ENCODE data around the gene CCDC9B.

CCDC9B gene

DNA sequence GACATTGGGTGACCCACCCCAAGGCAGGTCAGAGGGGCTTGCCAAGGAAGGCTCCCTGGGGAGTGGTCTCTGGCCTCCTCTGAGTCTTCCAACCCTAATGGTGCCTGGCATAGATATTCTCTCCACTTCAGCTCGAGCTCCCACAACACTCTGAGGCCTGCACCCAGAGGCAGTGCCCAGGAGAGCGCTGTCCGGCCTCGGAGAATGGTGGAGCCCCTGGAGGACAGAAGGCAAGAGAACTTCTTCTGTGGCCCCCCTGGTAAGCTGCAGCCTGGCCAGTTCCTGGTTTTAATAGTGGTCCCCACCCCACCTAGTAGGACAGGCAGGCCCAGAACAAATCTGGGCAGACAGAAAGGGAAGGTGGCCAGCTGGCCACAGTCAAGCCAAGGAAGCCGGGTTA is 24.3 kb upstream of the CCDC9B start:
- DNase-seq = no peak

DNA sequence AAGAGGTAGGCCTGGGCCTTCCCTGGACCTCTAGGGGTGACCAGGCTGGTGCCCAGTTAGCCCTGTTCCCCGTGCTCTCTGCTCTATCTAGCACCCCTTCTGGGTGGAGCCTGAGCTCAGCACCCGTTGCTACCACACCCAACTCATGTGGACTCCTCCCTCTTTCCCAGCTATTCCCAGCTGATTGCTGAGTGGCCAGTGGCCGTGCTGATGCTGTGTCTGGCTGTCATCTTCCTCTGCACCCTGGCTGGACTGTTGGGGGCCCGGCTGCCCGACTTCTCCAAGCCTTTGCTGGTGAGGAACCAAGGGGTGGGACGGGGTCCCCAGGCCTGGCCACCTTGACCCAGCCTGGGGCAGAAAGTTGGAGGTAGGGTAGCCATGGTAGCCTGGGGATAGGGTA is 23.5 kb upstream of the CCDC9B start:
- DNase-seq = no peak

DNA sequence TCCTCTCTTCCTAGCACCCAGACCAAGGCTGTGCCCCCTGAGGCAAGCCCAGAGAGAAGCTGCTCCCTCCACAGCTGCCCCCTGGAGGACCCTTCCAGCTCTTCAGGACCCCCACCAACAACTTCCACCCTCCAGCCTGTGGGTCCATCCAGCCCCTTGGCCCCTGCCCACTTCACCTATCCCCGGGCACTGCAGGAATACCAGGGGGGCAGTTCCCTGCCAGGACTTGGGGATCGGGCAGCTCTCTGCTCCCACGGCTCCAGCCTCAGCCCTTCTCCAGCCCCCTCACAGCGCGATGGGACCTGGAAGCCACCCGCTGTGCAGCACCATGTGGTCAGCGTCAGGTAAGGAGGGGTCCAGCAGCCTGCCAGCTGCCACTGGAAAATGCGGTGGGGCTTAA is 22.9 kb upstream of the CCDC9B start:
- no peak for DNase-seq

DNA sequence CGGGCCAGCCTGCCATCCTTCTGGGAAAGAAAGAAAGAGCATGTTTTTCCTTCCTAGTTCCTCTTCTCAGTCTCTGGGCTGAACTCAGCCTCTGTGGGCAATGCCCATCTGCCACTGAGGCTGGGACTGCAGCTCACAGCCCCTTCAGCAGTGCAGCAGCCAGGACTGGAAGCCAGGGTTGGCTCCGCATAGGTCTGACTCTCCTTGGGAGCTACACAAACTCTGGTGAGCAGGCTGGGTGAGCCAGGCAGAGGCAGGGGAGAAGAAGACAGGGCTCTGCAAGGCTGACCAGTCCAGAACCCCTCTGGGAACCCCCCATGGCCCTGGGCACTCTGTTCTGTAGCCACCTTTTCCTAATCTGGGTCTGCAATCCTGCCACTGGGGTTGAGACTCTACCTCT is 20.9 kb upstream of the CCDC9B start:
- DNase-seq = no peak

DNA sequence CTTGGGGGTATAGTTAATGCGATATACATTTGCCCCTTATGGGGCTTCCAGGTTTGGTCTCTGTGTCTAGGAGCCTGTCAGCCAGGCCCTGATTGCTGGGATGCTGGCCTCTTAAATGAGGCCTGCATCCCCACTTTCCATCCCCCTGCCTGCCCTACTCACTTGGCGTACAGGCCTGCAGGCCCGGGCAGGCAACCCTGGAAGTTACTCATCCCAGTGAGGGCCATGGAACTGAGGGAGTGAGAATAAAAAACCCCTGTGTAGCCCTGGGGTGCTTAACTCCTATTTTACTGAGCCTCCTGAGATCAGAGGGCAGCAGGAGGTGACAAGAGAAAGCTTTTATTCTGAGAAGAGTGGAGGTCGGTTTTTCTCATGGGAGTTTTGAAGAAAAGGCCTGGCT is 19.3 kb upstream of the CCDC9B start:
- DNase-seq = no peak

DNA sequence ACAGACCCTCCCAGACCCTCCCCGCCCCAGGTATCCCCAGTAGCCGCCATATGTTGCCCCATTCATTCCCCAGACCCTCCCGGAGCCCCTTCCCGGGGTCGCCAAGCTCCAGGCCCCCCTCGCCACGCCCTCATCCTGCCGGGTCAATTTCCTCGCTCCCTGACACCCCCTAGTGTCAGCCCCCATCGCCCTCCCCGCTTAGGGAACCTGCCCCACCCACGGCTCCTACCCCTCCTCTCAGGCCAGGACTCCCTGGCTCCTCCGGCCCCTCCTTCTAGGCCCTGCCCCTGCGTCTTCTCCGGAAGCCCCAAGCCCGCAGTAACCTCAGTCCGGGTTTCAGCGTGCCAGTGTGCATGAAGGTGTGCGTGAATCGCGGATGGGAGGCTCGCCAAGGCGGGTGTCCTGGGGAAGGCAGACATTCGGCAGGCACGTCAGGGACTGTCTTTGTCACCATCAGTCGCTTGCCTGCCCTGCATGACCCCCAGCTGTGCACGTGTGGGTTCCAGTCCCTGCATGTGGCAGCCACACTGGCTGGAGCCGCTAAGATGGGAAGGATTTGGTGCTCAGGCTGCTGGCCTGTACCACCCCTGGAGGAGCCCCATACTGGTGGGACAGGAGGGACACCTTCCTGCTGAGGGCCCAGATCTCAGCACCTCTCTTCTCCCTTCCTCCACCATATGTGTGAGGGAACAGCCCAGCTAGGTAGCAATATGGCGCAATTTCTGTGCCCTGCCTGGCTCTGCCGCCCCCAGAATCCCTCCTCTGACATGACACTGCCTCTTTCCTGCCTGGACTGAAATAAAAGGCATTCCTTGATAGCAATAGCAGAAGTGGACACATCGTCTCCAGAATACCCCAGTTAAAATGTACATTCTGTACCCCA is 18.0 kb upstream of the CCDC9B start:
- DNase-seq = peak; percentile 15

DNA sequence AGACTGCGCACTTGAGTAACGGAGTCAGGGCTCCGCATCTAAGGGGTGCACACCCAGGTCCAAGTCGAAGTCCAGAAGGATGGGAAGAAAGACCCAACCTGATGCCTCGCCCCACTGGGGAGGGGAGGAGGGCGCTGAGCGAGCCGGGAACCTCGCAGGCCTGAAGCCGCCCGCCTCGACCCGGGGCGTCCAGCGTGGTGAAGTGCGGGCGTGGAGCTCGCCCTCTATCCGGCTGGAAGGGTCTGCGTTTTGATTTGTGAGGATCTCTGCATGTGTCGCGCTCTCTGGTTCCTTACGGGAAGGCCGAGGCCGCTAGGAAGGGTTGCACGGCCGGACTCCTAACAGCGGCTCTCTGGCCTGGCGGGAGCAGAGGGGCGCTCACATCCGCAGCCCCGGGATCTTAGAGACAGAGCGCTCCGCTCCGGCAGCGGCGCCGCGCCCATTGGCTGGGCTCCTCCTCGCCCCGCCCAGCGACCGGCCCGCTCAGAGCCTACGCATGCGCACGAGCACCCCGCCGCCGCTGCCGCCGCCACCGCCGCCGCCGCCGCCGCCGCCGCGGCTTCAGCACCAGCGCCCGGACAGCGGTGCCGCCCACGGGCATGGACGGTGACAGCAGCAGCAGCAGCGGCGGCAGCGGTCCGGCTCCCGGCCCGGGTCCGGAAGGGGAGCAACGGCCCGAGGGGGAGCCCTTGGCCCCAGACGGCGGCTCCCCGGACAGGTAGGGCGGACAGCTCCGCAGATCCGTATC is 17.2 kb upstream of the CCDC9B start, which contains the start of gene DISP2:
Gene DISP2 (plus strand): TSS at position 497 of the 748 bp plus-strand sequence. CDS start 103 bp downstream, at position 600.
- peak; percentile 92 for DNase-seq

DNA sequence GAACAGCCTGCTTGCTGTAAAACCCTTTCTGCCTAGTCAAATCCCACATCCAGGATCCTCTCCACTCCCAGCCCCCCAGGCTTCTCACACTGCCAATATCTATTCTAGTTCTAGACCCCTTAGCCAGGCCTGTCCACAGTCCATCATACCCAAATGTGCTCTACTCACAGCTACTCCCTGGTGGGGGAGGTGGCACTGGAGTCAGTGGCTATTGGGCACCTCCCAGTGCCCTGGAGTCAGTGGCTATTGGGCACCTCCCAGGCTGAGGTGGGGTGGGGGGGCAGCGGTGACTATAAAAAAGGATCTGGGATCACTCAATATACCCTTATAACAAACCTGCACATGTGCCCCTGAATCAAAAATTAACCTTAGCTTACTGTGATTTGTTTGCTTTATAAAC is 16.5 kb upstream of the CCDC9B start:
- DNase-seq = no peak

DNA sequence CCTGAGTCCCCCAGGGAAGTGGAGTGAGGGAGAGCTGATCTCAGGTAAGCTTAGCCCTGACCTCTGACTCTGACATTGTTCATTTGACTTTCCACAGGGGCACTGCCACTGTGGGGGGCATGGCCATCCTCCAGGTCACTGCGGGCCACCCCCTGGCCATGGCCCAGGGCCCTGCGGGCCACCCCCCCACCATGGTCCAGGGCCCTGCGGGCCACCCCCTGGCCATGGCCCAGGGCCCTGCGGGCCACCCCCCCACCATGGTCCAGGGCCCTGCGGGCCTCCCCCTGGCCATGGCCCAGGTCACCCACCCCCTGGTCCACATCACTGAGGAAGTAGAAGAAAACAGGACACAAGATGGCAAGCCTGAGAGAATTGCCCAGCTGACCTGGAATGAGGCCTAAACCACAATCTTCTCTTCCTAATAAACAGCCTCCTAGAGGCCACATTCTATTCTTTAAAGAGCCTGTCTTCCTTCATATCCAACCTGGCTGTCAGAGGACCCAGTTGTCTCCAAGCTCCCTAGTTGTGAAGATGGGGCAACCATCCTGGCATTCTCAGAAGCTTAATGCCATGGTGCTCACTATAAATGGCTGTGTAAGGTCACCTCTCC is 15.3 kb upstream of the CCDC9B start:
- DNase-seq = no peak

DNA sequence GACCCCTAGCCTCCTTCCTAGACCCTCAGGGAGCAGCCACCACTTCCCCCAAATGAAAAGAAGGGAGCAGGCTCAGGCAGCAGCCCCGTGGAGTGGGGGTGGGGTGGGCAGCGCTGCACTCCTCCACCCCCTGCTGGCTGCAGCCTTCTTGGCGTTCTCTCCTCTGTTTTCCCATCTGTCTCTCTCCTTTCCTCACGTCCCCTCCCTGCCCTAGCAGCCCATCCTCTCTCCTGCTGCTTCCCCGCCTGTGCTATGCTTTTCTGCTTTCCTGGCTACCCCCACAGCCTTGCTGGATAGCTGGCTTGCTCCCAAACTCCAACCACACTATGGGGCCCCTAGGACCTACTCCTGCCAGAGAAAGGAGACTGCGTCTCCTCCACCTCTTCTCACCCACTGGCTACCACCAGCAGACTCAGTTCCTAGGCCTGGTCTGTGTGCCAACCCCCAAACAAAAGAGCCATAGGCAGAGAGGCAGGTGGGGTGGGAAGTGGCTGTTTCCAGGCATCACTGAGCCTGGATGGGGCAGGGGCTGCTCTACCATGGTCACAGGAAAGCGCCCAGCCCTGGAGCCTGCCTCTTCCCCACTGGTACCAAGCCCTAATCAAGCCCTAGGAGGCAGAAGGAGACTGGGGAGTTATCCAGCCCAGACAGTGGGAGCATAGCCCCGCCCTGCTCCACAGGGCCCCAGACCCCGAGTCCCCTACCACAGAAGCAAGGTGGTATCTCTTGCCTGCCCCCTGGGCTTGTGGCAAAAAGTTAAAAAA is 13.9 kb upstream of the CCDC9B start:
- DNase-seq = no peak

DNA sequence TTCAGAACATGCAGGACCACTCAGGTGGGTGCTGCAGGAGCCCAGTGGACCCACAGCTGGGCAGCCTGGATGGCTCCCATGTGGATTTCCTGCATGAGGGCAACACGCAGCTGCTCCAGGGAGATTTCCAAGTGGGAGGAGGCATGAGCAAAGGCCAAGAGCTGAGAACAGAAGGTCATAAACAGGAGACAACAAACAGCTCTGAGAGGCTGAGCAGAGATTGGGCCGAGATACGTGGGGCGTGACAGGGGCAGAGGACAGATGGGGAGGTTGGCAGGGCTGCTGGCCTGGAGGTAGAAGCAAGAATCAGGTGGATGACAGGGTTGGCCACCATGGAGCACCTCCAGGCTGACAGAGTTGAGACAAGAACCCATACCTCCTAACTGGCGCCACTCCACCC is 13.0 kb upstream of the CCDC9B start:
- no peak for DNase-seq

DNA sequence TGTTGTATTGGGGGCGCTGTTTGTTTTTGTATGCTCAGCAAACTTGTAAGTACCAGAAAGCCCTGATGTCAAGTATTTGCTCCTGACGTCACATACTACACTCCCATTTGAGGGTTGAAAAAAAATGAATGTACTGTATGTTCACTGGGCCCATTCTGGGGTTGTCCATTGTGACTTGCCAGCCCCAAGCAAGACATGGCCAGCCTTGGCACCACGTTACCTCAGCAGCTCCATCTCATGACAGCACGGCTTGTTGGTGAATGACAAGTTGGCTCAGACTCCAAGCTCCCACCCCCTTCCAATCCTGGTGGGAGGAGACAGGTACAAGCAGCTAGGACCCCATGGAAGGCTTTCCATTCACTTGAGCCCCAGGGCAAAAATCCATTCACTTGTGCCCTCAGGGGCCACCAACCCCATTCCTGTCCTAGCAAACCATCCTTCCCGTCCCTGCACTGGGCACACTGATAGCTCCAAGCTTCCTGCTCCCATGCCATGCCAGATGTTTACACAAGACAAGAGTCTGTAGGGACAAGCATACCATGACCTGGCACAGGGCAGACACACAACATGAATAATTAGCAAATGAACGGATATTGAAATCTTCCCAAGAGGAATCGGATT is 11.7 kb upstream of the CCDC9B start:
- DNase-seq = no peak

DNA sequence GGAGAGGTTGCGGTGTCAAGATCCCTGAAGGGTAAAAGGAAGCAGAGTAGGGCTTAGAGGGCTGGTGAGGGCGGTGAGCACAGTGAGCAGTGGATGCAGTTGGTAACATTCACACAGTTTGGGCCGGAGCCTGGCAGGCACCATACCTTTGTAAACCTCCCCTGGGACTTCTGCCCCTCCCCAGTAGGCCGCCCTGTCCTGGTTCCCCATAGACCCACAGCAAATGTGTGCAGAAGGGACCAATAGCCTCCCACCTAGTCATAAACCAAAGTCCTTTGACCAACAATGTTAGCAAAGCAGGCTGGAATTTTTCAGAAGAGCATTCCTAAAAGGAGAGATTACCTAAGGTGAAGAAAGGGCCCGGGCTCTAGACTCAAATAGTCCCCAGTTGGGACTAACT is 8.4 kb upstream of the CCDC9B start:
- no peak for DNase-seq

DNA sequence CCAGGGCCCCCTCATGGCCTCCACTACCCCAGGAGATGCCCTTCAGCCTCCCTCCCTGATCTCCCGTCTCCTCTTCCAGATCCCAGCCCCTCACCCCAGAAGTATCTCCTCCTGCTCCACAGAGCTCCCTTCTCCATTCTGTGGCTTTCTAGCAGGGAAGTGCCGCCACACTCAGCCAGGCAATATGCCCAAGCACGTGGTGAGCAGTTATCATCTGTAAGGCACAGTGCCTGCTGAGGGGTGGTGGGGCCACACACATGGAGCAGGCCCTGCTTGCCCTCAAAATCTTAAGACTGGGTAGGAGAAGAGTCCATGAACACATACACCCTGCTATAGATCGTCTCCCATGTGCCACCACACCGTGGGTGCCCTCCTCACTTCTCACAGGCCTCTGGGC is 7.7 kb upstream of the CCDC9B start:
- DNase-seq = no peak

DNA sequence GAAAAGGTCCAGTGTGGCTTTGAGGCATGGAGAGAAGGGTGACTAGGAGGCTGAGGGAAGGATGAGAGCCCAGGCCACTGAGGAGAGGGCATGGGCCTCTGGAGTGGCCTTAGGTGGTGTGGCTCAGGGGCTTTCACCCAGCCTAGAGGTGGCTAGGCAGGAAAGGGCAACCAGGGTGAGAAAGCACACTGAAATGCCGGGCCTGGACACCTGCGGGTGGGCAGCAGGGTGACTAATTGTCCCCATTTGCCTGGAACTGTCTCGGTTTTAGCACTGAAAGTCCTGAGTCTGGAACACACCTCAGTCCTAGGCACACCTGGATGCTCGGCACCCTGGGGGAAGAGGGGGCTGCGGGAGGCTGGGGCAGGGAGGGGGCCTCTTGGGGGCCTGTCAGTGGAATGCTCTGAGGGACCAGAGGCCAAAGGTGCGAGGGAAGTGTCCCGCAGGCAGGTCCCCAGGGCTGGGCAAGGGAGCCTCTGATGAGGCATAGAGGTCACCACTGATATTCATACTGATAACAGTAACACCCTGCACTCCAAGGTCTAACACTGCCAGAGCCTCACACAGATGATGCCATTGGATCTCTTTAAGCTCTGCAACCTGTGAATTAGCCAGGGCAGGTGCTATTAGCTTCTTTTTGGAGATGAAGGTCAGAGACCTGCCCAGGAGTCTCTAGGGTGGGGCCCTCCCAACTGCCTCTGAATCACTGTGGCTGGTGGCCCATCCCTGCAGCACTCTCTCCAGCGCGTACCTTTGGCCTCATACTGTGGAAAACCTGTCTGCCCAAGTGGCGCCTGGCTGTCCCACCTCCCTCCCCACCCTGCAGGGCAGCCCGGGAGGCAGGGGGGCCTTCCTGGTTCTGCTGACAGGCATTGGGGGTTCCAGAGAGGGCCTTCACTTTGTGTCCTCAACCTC is 7.1 kb upstream of the CCDC9B start:
- no peak for DNase-seq

DNA sequence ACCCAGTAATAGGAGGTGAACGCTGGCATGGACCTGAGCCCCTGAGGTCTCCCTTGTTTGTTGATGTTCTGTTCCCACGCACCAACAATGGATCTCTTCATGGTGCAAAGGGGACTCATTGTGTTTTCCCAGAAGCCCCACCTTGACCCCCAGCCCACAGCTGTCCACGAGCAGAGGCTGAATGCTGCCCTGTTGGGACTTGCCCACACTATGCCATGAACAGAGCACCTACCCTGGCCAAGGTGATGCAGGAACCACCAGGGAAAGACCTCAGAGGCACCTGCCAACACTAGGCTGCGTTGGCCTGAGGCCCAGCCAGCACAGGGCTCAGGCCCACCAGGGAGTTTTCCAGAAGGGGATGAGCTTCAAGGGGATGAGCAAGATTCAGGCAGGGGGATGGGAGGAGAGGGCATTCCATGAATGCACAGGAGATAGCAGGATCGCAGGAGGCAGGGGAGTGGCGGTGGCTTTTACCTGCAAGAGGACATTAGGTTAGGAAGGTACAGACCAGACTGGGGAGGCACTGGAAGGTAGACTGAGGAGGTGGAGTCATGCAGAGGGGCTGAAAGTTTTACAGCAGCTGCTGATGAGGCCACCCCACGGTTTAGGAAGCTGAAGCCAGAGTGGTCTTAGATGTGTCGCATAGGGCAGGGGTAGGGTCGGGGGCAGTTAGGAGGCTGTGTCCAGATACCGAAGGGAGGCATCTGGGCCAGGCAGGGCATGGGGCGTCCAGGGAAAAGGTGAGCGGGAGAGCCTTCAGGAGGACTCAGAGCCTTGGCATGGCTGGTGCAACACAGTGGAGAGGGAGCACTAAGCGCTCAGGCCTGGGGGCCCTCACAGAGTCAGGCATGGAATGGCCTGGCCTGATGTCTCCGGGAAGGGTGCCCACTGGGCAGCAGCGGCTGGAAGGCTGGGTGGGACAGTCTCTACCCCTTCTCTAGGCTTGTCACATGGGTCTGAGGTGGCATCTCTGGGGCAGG is 6.1 kb upstream of the CCDC9B start:
- DNase-seq = no peak

DNA sequence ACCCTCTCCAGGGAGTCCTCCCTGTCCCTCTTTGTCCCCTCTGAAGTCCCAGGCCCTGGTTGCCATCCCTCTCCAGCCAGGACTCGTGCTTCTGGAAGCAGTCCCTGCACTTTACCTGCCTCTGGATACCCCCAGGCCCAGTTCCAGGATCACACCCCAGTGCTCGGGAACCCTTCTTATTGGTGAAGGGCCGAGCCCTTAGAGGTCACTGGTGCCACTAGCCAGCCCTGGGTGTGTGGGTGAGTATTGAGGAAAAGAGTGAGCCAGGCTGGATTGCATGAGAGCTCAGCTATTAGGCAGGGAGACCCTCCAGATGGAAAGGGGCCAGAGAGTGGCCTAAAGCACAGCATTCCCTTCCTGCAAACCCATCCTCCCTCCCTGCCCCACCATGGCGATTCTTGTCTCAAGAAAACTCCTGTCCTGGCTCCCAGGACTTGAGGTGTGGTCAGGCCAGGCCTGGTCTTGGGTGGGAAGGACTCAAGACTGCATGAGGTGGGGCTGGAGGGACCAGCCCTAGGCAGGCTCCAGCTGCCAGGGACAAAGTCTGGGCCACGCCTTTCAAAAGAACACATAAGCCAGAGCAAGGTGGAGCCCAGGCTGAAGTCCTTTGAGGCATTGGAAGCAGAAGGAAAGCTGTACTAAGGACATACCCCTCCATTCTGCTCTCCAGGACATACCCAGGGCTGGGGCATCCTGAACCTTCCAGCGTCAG is 5.3 kb upstream of the CCDC9B start:
- DNase-seq = no peak

DNA sequence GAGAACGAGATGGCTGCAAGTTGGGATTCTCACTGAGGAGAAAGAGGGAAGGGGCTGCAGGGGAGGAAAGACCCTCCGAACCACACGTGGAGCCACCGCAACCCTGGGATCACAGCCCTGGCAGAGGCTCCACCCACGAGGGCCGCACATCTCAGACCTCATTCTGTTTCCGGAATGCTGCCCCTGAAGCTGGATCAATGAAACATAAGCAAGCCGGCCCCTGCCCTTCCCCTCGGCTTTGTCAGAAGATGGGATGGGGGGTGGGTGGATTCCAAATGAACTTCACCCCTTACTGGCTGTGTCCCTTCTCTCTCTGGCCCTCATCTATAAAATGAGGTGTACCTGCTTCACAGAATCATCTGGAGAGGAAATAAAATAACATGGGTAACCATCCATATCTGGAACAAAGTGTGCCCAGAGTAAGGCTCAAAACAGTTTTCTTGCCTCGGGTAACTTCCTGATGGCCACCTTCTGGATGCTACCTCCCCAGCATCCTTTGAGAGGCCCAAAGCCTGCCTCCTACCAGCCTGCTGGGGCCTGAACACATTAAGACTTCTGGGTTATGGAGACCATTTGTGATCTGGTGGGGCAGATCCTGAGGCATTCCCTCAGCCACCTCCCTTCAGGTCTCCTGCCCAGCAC is 4.6 kb upstream of the CCDC9B start:
- no peak for DNase-seq

DNA sequence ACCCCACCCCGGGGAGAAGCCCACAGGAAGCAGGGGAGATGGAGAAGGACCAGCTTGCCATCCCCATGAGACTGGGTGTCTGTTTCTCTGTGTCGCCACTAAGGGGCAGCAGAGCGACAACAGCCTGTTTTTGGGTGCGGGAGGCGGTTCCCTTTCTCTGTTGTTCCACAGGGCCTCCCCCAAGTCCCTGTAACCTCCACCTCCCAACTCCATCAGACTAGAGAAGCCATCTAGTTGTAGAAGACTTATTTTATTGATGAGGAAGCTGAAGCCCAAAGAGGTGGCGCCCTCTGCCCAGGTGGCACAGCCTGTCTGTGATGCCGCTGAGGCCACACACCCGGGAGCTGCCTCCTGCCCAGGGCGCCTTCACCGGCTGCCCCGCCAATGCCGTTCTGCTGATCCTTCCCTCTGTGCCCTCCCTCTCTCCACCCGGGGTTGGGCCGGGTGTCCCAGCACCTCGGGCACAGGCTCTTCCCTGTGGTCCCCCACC is 3.9 kb upstream of the CCDC9B start:
- peak; percentile 79 for DNase-seq
